ENCODE measurements around the gene MTMR8. TPM values are rescaled to one million over a fixed set of nuclear protein-coding genes. Genes with fewer than 3 reads are reported as not detected.

Gene MTMR8
- 4.3 and 4.7 TPM in 2 replicates for total RNA-seq

- ChIA-PET POLR2A (interaction anchor here (1.2 kb wide), 1 partner anchor 188 kb away, joined by 5 read pairs; no protein-coding TSS in a partner anchor), CTCF (no interaction called here)
- intact Hi-C loops (cut with micrococcal nuclease) = loop anchor here (1.0 to 10.0 kb wide), 4 partner anchors 189 to 1044 kb away; partner anchors contain the start of genes SPIN4 and ZC4H2
- no peaks in the 10 kb centered on the region for H3K9me3 Mint-ChIP-seq
- DNase-seq = peak; percentile 58
- H3K4me1 Mint-ChIP-seq = peaks cover 29% of the 10 kb centered on the region
- H3K27me3 Mint-ChIP-seq = no peaks in the 10 kb centered on the region
- peak within 1 kb of the TSS; percentile 82 for H3K27ac Mint-ChIP-seq
- H3K4me3 Mint-ChIP-seq = peak within 1 kb of the TSS; percentile 95
- H3K36me3 Mint-ChIP-seq (ENCODE audit: low read depth) = peaks cover 5% of the 10 kb centered on the region
- TF ChIP-seq CTCF (IDR thresholded peaks at IDR 0.05) = no peak
- ATAC-seq (ENCODE audit: low read depth) = peak; percentile 92
Observed at GRCh38 chrX:64394874-64395567, at the start of gene MTMR8. Gene MTMR8, minus strand, starts transcription at chrX:64395452. Its CDS starts 89 bp downstream, at chrX:64395363.

- Mint-ChIP-seq H3K4me3 (no peak overlapping the region), H3K27me3 (no peaks in the 10 kb centered on the region), H3K4me1 (peaks cover 9% of the 10 kb centered on the region), H3K9me3 (no peaks in the 10 kb centered on the region), H3K27ac (no peak overlapping the region), H3K36me3 (ENCODE audit: low read depth) (no peaks in the 10 kb centered on the region)
- intact Hi-C loops (cut with micrococcal nuclease) = no loop called here
- ChIA-PET POLR2A (no interaction called here), CTCF (no interaction called here)
- no peak for TF ChIP-seq CTCF (IDR thresholded peaks at IDR 0.05)
- ATAC-seq (ENCODE audit: low read depth) (no peak), DNase-seq (no peak)
Observed at GRCh38 chrX:64439551-64439950, 44.3 kb upstream of the MTMR8 start.

GRCh38 chrX:64437665-64438064 lies 42.4 kb upstream of the MTMR8 start:
- Mint-ChIP-seq H3K27ac (no peak overlapping the region), H3K27me3 (no peaks in the 10 kb centered on the region), H3K9me3 (no peaks in the 10 kb centered on the region), H3K4me1 (peaks cover 9% of the 10 kb centered on the region), H3K36me3 (ENCODE audit: low read depth) (no peaks in the 10 kb centered on the region), H3K4me3 (no peak overlapping the region)
- ChIA-PET CTCF (no interaction called here), POLR2A (no interaction called here)
- intact Hi-C loops (cut with micrococcal nuclease) = no loop called here
- ATAC-seq (ENCODE audit: low read depth) (no peak), DNase-seq (no peak)
- no peak for TF ChIP-seq CTCF (IDR thresholded peaks at IDR 0.05)

GRCh38 chrX:64437218-64437617 lies 42.0 kb upstream of the MTMR8 start:
- DNase-seq = no peak
- CTCF ChIA-PET = no interaction called here
- no peaks in the 10 kb centered on the region for H3K36me3 Mint-ChIP-seq (ENCODE audit: low read depth)
- ATAC-seq (ENCODE audit: low read depth) = no peak
- POLR2A ChIA-PET = no interaction called here
- intact Hi-C loops (cut with micrococcal nuclease) = no loop called here
- H3K27ac Mint-ChIP-seq = no peak overlapping the region
- TF ChIP-seq CTCF (IDR thresholded peaks at IDR 0.05) = no peak
- H3K27me3 Mint-ChIP-seq = no peaks in the 10 kb centered on the region
- H3K9me3 Mint-ChIP-seq = no peaks in the 10 kb centered on the region
- H3K4me1 Mint-ChIP-seq = peaks cover 9% of the 10 kb centered on the region
- H3K4me3 Mint-ChIP-seq = no peak overlapping the region

- intact Hi-C loops (cut with micrococcal nuclease) = no loop called here
- ATAC-seq (ENCODE audit: low read depth) = no peak
- no peaks in the 10 kb centered on the region for H3K36me3 Mint-ChIP-seq (ENCODE audit: low read depth)
Observed at GRCh38 chrX:64428371-64428770, 33.1 kb upstream of the MTMR8 start.

More at GRCh38 chrX:64428371-64428770, 33.1 kb upstream of the MTMR8 start:
- CTCF ChIA-PET = no interaction called here
- Mint-ChIP-seq H3K4me3 (no peak overlapping the region), H3K4me1 (peaks cover 8% of the 10 kb centered on the region), H3K27ac (no peak overlapping the region), H3K9me3 (no peaks in the 10 kb centered on the region), H3K27me3 (no peaks in the 10 kb centered on the region)
- TF ChIP-seq CTCF (IDR thresholded peaks at IDR 0.05) = no peak
- POLR2A ChIA-PET = no interaction called here
- no peak for DNase-seq

Data from activated B cell treated with CpG ODN at 0.5 μM for 24 hours (primary cell).